Caco-2 (cell line): ENCODE measurements around the gene ALDH5A1. TPM values are rescaled to one million over a fixed set of nuclear protein-coding genes. Genes with fewer than 3 reads are reported as not detected.

Experiments
- BruUV-seq: library from RNA; stranded (reverse); fragments of 400-500 nt; replicated peaks from 2 replicates; lab custom pipeline; 2021; lab: Mats Ljungman, UMichigan
- CTCF ChIA-PET: fragments of 300-600 bp; sonication (Branson Sonifier 250); formaldehyde crosslinking; loops from one replicate; lab custom pipeline; 2022; ENCODE audit warnings: antibody characterized with exemption; lab: Charles Lee
- POLR2A ChIA-PET: fragments of 300-600 bp; sonication (Branson Sonifier 250); formaldehyde crosslinking; loops from one replicate; lab custom pipeline; 2022; ENCODE audit warnings: antibody characterized with exemption; lab: Charles Lee
- DNase-seq, 2 experiments: peaks; one replicate each; pipeline versions ENCODE4 v3.0.0 to v3.0.0-alpha.2; 2020 to 2022
- H3K27me3 ChIP-seq: replicated peaks from 2 replicates; pipeline ENCODE4 v1.6.0; 2011; ENCODE audit warnings: low read length; ENCODE audit not compliant: control insufficient read depth, insufficient read depth
- H3K36me3 ChIP-seq: 2 replicates; pipeline ENCODE4 v1.5.1; 2011; ENCODE audit warnings: low read length; ENCODE audit not compliant: control insufficient read depth, insufficient read depth
- H3K4me1 ChIP-seq: fragments of 250-450 bp; sonication (Bioruptor Pico); 2 replicates; pipeline ENCODE4 v1.5.1; 2020; ENCODE audit warnings: mild to moderate bottlenecking
- H3K4me3 ChIP-seq: 2 replicates; pipeline ENCODE4 v1.5.1; 2011; ENCODE audit warnings: low read depth, mild to moderate bottlenecking, control low read depth, low read length
- H3K9me3 ChIP-seq: fragments of 250-450 bp; sonication (Bioruptor Pico); 2 replicates; pipeline ENCODE4 v1.5.1; 2020; ENCODE audit warnings: mild to moderate bottlenecking, moderate library complexity
- H3K27ac Mint-ChIP-seq: one replicate; pipeline ENCODE4 v1.8.0; 2022; ENCODE audit warnings: mixed read lengths; ENCODE audit not compliant: unreplicated experiment
- H3K27me3 Mint-ChIP-seq: one replicate; pipeline ENCODE4 v1.8.0; 2022; ENCODE audit warnings: mixed read lengths; ENCODE audit not compliant: insufficient read depth, unreplicated experiment
- H3K36me3 Mint-ChIP-seq: one replicate; pipeline ENCODE4 v1.8.0; 2022; ENCODE audit warnings: mild to moderate bottlenecking, mixed read lengths; ENCODE audit not compliant: insufficient read depth, unreplicated experiment
- H3K4me1 Mint-ChIP-seq: one replicate; pipeline ENCODE4 v1.8.0; 2022; ENCODE audit warnings: low read depth, mixed read lengths; ENCODE audit not compliant: unreplicated experiment
- H3K4me3 Mint-ChIP-seq: one replicate; pipeline ENCODE4 v1.8.0; 2022; ENCODE audit warnings: mild to moderate bottlenecking, moderate library complexity, mixed read lengths; ENCODE audit not compliant: unreplicated experiment
- H3K9me3 Mint-ChIP-seq: one replicate; pipeline ENCODE4 v1.8.0; 2022; ENCODE audit warnings: mixed read lengths; ENCODE audit not compliant: unreplicated experiment
- CTCF ChIP-seq, 2 experiments: fragments of 200-600 bp in 1 of 2; IDR thresholded peaks; 1 replicate in 1 of 2; 2 replicates in 1 of 2; pipeline versions ENCODE4 v1.5.1 to v1.8.0; 2011 to 2022; ENCODE audit warnings: antibody characterized with exemption in 1 of 2, control low read depth in 1 of 2, inconsistent platforms in 1 of 2, low read depth in 1 of 2, low read length in 1 of 2, mild to moderate bottlenecking in 1 of 2, moderate library complexity in 1 of 2; ENCODE audit not compliant: insufficient read depth in 1 of 2, severe bottlenecking in 1 of 2, unreplicated experiment in 1 of 2
- intact Hi-C: fragments of 100-400 bp; cut with micrococcal nuclease; formaldehyde crosslinking; loops from one replicate; pipeline ENCODE4 v1.10.0; 2022; ENCODE audit not compliant: unreplicated experiment
- total RNA-seq: library from RNA; stranded (reverse); gene quantifications from 2 replicates; pipeline ENCODE4 v1.2.3, GENCODE V29; 2022

ALDH5A1 gene
- total RNA-seq, 1 experiment from 2014 or later, result 45.3 TPM

DNA sequence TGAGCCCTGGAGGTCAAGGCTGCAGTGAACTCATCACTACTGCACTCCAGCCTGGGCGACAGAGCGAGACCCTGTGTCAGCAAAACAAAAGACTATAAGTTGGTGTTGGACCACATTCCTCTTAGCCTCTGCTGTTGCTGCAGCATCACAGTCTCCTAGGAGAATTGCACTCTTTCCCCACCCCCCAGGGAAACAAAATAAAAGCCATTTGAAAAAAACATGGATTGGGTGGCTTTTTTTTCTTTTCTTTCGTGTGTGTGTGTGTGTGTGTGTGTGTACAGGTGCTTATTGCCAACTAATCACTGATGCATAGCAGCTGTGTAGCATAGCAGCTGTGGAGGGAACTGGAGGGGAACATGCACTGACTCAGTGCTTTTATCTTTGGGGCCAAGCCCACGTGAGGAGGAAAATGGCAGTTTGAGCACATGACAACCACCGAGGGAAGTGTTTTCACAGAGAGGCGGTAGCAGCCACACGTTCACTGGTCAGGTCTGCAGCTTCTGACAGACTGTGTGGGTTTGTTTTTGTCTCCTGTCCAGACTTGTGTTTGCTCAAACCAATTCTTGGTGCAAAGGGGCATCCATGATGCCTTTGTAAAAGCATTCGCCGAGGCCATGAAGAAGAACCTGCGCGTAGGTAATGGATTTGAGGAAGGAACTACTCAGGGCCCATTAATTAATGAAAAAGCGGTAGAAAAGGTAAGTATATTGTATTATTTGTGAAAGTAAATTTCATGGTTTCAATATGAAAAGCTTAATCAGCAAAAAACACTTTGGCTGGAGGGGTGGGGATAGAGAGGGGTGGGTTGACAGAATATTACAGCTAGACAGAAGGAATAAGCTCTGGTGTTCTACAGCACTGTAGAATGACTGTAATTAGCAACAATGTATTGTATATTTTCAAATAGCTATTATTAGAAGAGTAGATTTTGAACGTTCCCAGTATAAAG is 27.7 kb downstream of the ALDH5A1 start:
- Mint-ChIP-seq H3K9me3 (no peaks in the 10 kb centered on the region), H3K27me3 (no peaks in the 10 kb centered on the region), H3K36me3 (peaks cover 19% of the 10 kb centered on the region), H3K27ac (no peak overlapping the region), H3K4me1 (peaks cover 12% of the 10 kb centered on the region), H3K4me3 (no peak overlapping the region)
- BruUV-seq, result no TSS peak
- no peak overlapping the region for H3K4me3 ChIP-seq
- intact Hi-C loops, result no loop called here
- no peak for DNase-seq
- TF ChIP-seq CTCF (IDR thresholded peaks at IDR 0.05; ENCODE audit: insufficient read depth in 1 of 2, low read depth in 1 of 2, low read length in 1 of 2, severe bottlenecking in 1 of 2, unreplicated experiment in 1 of 2), result no peak
- no peaks in the 10 kb centered on the region for H3K9me3 ChIP-seq
- no peaks in the 10 kb centered on the region for H3K27me3 ChIP-seq
- no peaks in the 10 kb centered on the region for H3K4me1 ChIP-seq
- POLR2A ChIA-PET, result no interaction called here
- CTCF ChIA-PET, result interaction anchor here (0.6 to 3.1 kb wide), 2 partner anchors 27 to 105 kb away, joined by 3 to 60 read pairs; partner anchors contain the start of gene ALDH5A1
- peaks cover 3% of the 10 kb centered on the region; the same call in 1 of the 2 replicates for H3K36me3 ChIP-seq

DNA sequence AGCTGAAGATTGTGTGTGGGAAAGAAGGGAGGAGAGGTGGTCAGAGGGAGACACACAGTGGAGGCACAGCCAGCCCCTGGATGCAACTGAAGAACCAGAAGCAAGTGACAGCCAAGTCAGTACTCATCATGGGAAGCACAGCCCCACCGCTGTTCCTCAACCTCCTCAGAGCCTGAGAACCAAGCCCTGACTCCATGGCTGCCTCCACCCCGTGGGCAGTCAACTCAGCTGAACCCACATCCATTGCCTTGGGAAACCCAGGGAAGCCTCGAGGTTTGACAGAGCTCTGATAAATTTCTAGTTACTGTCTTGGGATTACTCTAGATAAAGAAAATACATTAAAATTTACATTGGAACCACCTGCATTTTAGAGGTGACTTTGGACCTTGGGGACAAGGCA is 29.6 kb downstream of the ALDH5A1 start:
- no peaks in the 10 kb centered on the region for H3K9me3 Mint-ChIP-seq
- DNase-seq, result no peak
- TF ChIP-seq CTCF (IDR thresholded peaks at IDR 0.05; ENCODE audit: insufficient read depth in 1 of 2, low read depth in 1 of 2, low read length in 1 of 2, severe bottlenecking in 1 of 2, unreplicated experiment in 1 of 2), result no peak
- CTCF ChIA-PET, result no interaction called here
- BruUV-seq, result no TSS peak
- H3K4me1 Mint-ChIP-seq, result peaks cover 12% of the 10 kb centered on the region
- no peak overlapping the region for H3K4me3 Mint-ChIP-seq
- peaks cover 19% of the 10 kb centered on the region for H3K36me3 Mint-ChIP-seq
- H3K27me3 Mint-ChIP-seq, result no peaks in the 10 kb centered on the region
- Histone ChIP-seq H3K9me3 (no peaks in the 10 kb centered on the region), H3K4me1 (no peaks in the 10 kb centered on the region), H3K36me3 (peaks cover 3% of the 10 kb centered on the region; the same call in 1 of the 2 replicates), H3K4me3 (no peak overlapping the region), H3K27me3 (no peaks in the 10 kb centered on the region)
- H3K27ac Mint-ChIP-seq, result no peak overlapping the region
- intact Hi-C loops, result loop anchor here (1.0 to 2.0 kb wide), 2 partner anchors 40 to 56 kb away; no protein-coding TSS in a partner anchor
- POLR2A ChIA-PET, result no interaction called here

GRCh38 chr6:24524805-24525204 is 30.0 kb downstream of the ALDH5A1 start:
- CTCF ChIA-PET, result no interaction called here

More at GRCh38 chr6:24524805-24525204, 30.0 kb downstream of the ALDH5A1 start:
- no peaks in the 10 kb centered on the region for H3K4me1 ChIP-seq
- POLR2A ChIA-PET, result no interaction called here
- H3K27me3 ChIP-seq, result no peaks in the 10 kb centered on the region
- no peak overlapping the region for H3K27ac Mint-ChIP-seq
- TF ChIP-seq CTCF (IDR thresholded peaks at IDR 0.05; ENCODE audit: insufficient read depth in 1 of 2, low read depth in 1 of 2, low read length in 1 of 2, severe bottlenecking in 1 of 2, unreplicated experiment in 1 of 2), result peak in 1 of 2 experiments; percentile 70
- H3K4me3 Mint-ChIP-seq, result no peak overlapping the region
- no peaks in the 10 kb centered on the region for H3K9me3 Mint-ChIP-seq
- H3K9me3 ChIP-seq, result no peaks in the 10 kb centered on the region
- peak in 1 of 2 experiments; percentile 38 for DNase-seq
- peaks cover 19% of the 10 kb centered on the region for H3K36me3 Mint-ChIP-seq
- peaks cover 12% of the 10 kb centered on the region for H3K4me1 Mint-ChIP-seq
- peaks cover 3% of the 10 kb centered on the region; the same call in 1 of the 2 replicates for H3K36me3 ChIP-seq
- H3K4me3 ChIP-seq, result no peak overlapping the region
- H3K27me3 Mint-ChIP-seq, result no peaks in the 10 kb centered on the region
- BruUV-seq, result no TSS peak
- intact Hi-C loops, result loop anchor here (1.0 to 2.0 kb wide), 2 partner anchors 39 to 56 kb away; no protein-coding TSS in a partner anchor
